ENCODE measurements around the gene NTSR1. TPM values are rescaled to one million over a fixed set of nuclear protein-coding genes. Genes with fewer than 3 reads are reported as not detected.
A peak's percentile ranks its signal among the peaks of the same experiment; 100 is the strongest.

Gene NTSR1
- total and polyA plus RNA-seq, 2 of the 13 experiments (the other 11 are each of a cell fraction or from before 2014, with no cell fraction given): 0.09 to 0.12 TPM

DNA sequence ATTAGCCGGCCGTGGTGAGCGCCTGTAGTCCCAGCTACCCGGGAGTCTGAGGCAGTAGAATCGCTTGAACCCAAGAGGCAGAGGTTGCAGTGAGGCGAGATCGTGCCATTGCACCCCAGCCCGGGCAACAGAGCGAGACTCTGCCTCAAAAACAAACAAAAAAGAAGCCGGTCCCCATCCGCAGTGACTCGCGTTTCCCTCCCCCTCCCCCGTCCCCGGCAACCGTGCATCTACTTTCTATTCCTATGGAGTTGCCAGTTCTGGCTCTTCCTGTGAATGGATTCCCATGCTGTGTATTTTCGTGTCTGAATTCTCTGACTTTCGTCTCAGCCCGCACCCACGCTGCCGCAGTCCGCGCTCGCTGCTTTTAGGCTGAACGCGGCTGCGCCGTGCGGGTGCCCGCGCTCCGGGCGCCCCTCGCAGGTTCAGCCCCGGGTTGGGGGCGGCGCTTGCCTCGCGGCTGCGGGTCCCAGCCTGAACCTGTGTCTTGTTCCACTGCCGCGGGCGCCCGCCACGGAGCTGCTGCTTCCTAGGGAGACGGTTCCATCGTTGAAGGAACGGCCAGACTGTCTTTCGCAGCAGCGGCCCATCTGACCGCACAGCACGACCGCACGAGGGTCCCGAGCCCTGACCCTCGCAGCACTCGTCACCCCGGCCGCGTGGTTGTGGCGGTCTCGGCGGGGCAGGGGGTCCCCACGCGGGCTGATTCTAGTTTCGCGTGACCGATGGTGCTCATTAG lies 86.6 kb downstream of the NTSR1 start (continued):
- TF ChIP-seq, protein P1, sequence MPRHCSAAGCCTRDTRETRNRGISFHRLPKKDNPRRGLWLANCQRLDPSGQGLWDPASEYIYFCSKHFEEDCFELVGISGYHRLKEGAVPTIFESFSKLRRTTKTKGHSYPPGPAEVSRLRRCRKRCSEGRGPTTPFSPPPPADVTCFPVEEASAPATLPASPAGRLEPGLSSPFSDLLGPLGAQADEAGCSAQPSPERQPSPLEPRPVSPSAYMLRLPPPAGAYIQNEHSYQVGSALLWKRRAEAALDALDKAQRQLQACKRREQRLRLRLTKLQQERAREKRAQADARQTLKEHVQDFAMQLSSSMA (CRISPR knock-in tag; IDR thresholded peaks at IDR 0.05): no peak
- TF ChIP-seq ZNF230 (CRISPR knock-in tag; IDR thresholded peaks at IDR 0.05) (peak; percentile 91), PAX8 (CRISPR knock-in tag; IDR thresholded peaks at IDR 0.05; ENCODE audit: borderline replicate concordance) (no peak), ZFP82 (CRISPR knock-in tag; IDR thresholded peaks at IDR 0.05; ENCODE audit: borderline replicate concordance) (no peak), ZNF20 (CRISPR knock-in tag; IDR thresholded peaks at IDR 0.05) (peak; percentile 79; the same call in 1 of the 2 replicates), RBFOX2 (IDR thresholded peaks at IDR 0.05; ENCODE audit: low read depth, low read length) (peak; percentile 96), TSC22D2 (CRISPR knock-in tag; IDR thresholded peaks at IDR 0.05; ENCODE audit: borderline replicate concordance) (0 out of 2 replicates have a peak, but pooled peaks have one; percentile 31), U2AF1 (optimal IDR thresholded peaks at IDR 0.05; ENCODE audit: low read depth, low read length) (no peak)
- TF ChIP-seq, protein P2, sequence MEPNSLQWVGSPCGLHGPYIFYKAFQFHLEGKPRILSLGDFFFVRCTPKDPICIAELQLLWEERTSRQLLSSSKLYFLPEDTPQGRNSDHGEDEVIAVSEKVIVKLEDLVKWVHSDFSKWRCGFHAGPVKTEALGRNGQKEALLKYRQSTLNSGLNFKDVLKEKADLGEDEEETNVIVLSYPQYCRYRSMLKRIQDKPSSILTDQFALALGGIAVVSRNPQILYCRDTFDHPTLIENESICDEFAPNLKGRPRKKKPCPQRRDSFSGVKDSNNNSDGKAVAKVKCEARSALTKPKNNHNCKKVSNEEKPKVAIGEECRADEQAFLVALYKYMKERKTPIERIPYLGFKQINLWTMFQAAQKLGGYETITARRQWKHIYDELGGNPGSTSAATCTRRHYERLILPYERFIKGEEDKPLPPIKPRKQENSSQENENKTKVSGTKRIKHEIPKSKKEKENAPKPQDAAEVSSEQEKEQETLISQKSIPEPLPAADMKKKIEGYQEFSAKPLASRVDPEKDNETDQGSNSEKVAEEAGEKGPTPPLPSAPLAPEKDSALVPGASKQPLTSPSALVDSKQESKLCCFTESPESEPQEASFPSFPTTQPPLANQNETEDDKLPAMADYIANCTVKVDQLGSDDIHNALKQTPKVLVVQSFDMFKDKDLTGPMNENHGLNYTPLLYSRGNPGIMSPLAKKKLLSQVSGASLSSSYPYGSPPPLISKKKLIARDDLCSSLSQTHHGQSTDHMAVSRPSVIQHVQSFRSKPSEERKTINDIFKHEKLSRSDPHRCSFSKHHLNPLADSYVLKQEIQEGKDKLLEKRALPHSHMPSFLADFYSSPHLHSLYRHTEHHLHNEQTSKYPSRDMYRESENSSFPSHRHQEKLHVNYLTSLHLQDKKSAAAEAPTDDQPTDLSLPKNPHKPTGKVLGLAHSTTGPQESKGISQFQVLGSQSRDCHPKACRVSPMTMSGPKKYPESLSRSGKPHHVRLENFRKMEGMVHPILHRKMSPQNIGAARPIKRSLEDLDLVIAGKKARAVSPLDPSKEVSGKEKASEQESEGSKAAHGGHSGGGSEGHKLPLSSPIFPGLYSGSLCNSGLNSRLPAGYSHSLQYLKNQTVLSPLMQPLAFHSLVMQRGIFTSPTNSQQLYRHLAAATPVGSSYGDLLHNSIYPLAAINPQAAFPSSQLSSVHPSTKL (CRISPR knock-in tag; IDR thresholded peaks at IDR 0.05): peak; percentile 38; the same call in 1 of the 2 replicates
- TF ChIP-seq, protein P3, sequence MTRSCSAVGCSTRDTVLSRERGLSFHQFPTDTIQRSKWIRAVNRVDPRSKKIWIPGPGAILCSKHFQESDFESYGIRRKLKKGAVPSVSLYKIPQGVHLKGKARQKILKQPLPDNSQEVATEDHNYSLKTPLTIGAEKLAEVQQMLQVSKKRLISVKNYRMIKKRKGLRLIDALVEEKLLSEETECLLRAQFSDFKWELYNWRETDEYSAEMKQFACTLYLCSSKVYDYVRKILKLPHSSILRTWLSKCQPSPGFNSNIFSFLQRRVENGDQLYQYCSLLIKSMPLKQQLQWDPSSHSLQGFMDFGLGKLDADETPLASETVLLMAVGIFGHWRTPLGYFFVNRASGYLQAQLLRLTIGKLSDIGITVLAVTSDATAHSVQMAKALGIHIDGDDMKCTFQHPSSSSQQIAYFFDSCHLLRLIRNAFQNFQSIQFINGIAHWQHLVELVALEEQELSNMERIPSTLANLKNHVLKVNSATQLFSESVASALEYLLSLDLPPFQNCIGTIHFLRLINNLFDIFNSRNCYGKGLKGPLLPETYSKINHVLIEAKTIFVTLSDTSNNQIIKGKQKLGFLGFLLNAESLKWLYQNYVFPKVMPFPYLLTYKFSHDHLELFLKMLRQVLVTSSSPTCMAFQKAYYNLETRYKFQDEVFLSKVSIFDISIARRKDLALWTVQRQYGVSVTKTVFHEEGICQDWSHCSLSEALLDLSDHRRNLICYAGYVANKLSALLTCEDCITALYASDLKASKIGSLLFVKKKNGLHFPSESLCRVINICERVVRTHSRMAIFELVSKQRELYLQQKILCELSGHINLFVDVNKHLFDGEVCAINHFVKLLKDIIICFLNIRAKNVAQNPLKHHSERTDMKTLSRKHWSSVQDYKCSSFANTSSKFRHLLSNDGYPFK (CRISPR knock-in tag; IDR thresholded peaks at IDR 0.05; ENCODE audit: borderline replicate concordance): peak; percentile 70; the same call in 1 of the 2 replicates
- TF ChIP-seq, protein P4, sequence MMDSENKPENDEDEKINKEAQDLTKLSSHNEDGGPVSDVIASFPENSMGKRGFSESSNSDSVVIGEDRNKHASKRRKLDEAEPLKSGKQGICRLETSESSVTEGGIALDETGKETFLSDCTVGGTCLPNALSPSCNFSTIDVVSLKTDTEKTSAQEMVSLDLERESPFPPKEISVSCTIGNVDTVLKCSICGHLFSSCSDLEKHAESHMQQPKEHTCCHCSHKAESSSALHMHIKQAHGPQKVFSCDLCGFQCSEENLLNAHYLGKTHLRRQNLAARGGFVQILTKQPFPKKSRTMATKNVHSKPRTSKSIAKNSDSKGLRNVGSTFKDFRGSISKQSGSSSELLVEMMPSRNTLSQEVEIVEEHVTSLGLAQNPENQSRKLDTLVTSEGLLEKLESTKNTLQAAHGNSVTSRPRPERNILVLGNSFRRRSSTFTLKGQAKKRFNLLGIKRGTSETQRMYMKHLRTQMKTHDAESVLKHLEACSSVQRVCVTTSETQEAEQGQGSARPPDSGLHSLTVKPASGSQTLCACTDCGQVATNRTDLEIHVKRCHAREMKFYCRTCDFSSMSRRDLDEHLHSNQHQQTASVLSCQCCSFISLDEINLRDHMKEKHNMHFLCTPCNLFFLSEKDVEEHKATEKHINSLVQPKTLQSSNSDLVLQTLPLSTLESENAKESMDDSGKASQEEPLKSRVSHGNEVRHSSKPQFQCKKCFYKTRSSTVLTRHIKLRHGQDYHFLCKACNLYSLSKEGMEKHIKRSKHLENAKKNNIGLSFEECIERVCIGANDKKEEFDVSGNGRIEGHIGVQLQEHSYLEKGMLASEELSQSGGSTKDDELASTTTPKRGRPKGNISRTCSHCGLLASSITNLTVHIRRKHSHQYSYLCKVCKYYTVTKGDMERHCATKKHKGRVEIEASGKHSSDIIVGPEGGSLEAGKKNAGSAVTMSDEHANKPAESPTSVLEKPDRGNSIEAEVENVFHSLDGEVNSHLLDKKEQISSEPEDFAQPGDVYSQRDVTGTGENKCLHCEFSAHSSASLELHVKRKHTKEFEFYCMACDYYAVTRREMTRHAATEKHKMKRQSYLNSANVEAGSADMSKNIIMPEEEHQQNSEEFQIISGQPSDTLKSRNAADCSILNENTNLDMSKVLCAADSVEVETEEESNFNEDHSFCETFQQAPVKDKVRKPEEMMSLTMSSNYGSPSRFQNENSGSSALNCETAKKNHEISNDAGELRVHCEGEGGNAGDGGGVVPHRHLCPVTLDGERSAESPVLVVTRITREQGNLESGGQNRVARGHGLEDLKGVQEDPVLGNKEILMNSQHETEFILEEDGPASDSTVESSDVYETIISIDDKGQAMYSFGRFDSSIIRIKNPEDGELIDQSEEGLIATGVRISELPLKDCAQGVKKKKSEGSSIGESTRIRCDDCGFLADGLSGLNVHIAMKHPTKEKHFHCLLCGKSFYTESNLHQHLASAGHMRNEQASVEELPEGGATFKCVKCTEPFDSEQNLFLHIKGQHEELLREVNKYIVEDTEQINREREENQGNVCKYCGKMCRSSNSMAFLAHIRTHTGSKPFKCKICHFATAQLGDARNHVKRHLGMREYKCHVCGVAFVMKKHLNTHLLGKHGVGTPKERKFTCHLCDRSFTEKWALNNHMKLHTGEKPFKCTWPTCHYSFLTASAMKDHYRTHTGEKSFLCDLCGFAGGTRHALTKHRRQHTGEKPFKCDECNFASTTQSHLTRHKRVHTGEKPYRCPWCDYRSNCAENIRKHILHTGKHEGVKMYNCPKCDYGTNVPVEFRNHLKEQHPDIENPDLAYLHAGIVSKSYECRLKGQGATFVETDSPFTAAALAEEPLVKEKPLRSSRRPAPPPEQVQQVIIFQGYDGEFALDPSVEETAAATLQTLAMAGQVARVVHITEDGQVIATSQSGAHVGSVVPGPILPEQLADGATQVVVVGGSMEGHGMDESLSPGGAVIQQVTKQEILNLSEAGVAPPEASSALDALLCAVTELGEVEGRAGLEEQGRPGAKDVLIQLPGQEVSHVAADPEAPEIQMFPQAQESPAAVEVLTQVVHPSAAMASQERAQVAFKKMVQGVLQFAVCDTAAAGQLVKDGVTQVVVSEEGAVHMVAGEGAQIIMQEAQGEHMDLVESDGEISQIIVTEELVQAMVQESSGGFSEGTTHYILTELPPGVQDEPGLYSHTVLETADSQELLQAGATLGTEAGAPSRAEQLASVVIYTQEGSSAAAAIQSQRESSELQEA (CRISPR knock-in tag; IDR thresholded peaks at IDR 0.05; ENCODE audit: not compliant biosample characterization): peak; percentile 78
